ENCODE results near the gene SKIC2.

DNA sequence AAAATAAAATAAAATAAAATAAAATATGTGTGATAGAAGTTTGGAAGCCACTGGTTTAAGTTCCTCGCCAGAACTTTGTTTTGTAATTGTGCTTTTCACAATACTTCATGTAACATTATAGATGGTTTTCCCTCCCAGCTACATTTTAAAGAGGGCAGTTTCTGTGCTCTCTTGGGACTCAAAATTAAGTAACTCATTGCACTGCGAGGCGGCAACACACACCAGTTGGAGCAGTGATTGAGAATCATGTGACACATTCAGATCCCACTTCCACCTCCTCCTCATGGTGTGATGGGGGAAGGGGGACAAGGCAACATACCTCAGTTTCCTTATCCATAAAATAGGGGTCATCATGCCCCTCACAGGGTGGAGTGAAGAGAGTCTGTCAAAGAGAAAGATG lies 24.0 kb upstream of the SKIC2 start:
- no peak for TF ChIP-seq NRF1 (IDR thresholded peaks at IDR 0.05; ENCODE audit: low read depth, low read length)
- no peak for TF ChIP-seq POLR2A (IDR thresholded peaks at IDR 0.05; ENCODE audit: control extremely low read depth in 1 of 2, low read depth in 2 of 2, low read length in 2 of 2)
- TF ChIP-seq, protein P1, sequence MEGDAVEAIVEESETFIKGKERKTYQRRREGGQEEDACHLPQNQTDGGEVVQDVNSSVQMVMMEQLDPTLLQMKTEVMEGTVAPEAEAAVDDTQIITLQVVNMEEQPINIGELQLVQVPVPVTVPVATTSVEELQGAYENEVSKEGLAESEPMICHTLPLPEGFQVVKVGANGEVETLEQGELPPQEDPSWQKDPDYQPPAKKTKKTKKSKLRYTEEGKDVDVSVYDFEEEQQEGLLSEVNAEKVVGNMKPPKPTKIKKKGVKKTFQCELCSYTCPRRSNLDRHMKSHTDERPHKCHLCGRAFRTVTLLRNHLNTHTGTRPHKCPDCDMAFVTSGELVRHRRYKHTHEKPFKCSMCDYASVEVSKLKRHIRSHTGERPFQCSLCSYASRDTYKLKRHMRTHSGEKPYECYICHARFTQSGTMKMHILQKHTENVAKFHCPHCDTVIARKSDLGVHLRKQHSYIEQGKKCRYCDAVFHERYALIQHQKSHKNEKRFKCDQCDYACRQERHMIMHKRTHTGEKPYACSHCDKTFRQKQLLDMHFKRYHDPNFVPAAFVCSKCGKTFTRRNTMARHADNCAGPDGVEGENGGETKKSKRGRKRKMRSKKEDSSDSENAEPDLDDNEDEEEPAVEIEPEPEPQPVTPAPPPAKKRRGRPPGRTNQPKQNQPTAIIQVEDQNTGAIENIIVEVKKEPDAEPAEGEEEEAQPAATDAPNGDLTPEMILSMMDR (IDR thresholded peaks at IDR 0.05; ENCODE audit: control extremely low read depth in 1 of 3, insufficient read depth in 1 of 3, low read depth in 1 of 3, low read length in 3 of 3) = no peak
- TF ChIP-seq SRF (IDR thresholded peaks at IDR 0.05; ENCODE audit: low read depth, low read length) = no peak
- TF ChIP-seq HDAC2 (IDR thresholded peaks at IDR 0.05; ENCODE audit: borderline replicate concordance in 1 of 2, low read depth in 2 of 2, low read length in 2 of 2) = no peak
- TF ChIP-seq POLR2AphosphoS5 (IDR thresholded peaks at IDR 0.05; ENCODE audit: low read depth, low read length) = no peak
- no peak for TF ChIP-seq TAF1 (IDR thresholded peaks at IDR 0.05; ENCODE audit: low read depth, low read length)
